ENCODE measurements around the gene ZNF273.

- TF ChIP-seq MXI1 (conservative IDR thresholded peaks at IDR 0.05; ENCODE audit: poor library complexity, severe bottlenecking) (no peak), CTCF (IDR thresholded peaks at IDR 0.05; ENCODE audit: poor library complexity, severe bottlenecking) (no peak), SMC3 (conservative IDR thresholded peaks at IDR 0.05; ENCODE audit: poor library complexity) (no peak), REST (IDR thresholded peaks at IDR 0.05; ENCODE audit: borderline replicate concordance) (no peak), RAD21 (conservative IDR thresholded peaks at IDR 0.05) (no peak), TAF1 (IDR thresholded peaks at IDR 0.05; ENCODE audit: low read depth) (no peak), POLR2AphosphoS5 (IDR thresholded peaks at IDR 0.05) (no peak), EZH2 (IDR thresholded peaks at IDR 0.05; ENCODE audit: borderline replicate concordance, insufficient read depth, low read length, poor library complexity, severe bottlenecking) (no peak), EP300 (conservative IDR thresholded peaks at IDR 0.05; ENCODE audit: poor library complexity, severe bottlenecking) (no peak)
These were observed 23.3 kb upstream of the ZNF273 start for GRCh38 chr7:64879800-64880199.
